Hepatocyte (in vitro differentiated cells): ENCODE measurements around the gene STK33.

Source experiments
- CTCF ChIP-seq: fragments of 200-600 bp; sonication (generic); IDR thresholded peaks from 2 replicates; pipeline ENCODE4 v1.5.1; 2016; ENCODE audit warnings: antibody characterized with exemption, mild to moderate bottlenecking; ENCODE audit not compliant: poor library complexity
- EZH2phosphoT487 ChIP-seq: fragments of 200-600 bp; sonication (generic); IDR thresholded peaks from one replicate; pipeline ENCODE4 v1.6.1; 2018; ENCODE audit warnings: antibody characterized with exemption, mild to moderate bottlenecking, low read depth, moderate library complexity; ENCODE audit not compliant: unreplicated experiment, severe bottlenecking

- TF ChIP-seq CTCF (no peak), EZH2phosphoT487 (no peak)
Observed at GRCh38 chr11:8371516-8371884, 222.5 kb downstream of the STK33 start.
